Measurements from ENCODE around the gene GNA12. TPM values are rescaled to one million over a fixed set of nuclear protein-coding genes. Genes with fewer than 3 reads are reported as not detected.

Gene GNA12
- total RNA-seq, 1 donor from 2014 or later: 68.6 TPM

- no peaks in the 10 kb centered on the region for H3K9me3 Mint-ChIP-seq (ENCODE audit: low read depth)
- H3K27me3 Mint-ChIP-seq: no peaks in the 10 kb centered on the region
- no peak overlapping the region for H3K4me3 Mint-ChIP-seq (ENCODE audit: low read depth)
- no peak overlapping the region for H3K27ac Mint-ChIP-seq
- DNase-seq (ENCODE audit: low spot score, unreplicated experiment): no peak
- no peak for TF ChIP-seq CTCF (IDR thresholded peaks at IDR 0.05; ENCODE audit: unreplicated experiment)
- H3K36me3 Mint-ChIP-seq (ENCODE audit: insufficient read depth): no peaks in the 10 kb centered on the region
- peaks cover 4% of the 10 kb centered on the region for H3K4me1 Mint-ChIP-seq (ENCODE audit: low read depth)
Observed at GRCh38 chr7:2873146-2873545, 29.0 kb upstream of the GNA12 start.

GRCh38 chr7:2872296-2872874 lies 28.3 kb upstream of the GNA12 start:
- no peak overlapping the region for H3K27ac Mint-ChIP-seq
- no peak for DNase-seq (ENCODE audit: low spot score, unreplicated experiment)
- no peak overlapping the region for H3K4me3 Mint-ChIP-seq (ENCODE audit: low read depth)
- TF ChIP-seq CTCF (IDR thresholded peaks at IDR 0.05; ENCODE audit: unreplicated experiment): no peak
- peaks cover 4% of the 10 kb centered on the region for H3K4me1 Mint-ChIP-seq (ENCODE audit: low read depth)
- H3K27me3 Mint-ChIP-seq: no peaks in the 10 kb centered on the region
- H3K9me3 Mint-ChIP-seq (ENCODE audit: low read depth): no peaks in the 10 kb centered on the region
- H3K36me3 Mint-ChIP-seq (ENCODE audit: insufficient read depth): no peaks in the 10 kb centered on the region

- no peak for DNase-seq (ENCODE audit: low spot score, unreplicated experiment)
- no peak for TF ChIP-seq CTCF (IDR thresholded peaks at IDR 0.05; ENCODE audit: unreplicated experiment)
- Mint-ChIP-seq H3K27ac (no peak overlapping the region), H3K4me1 (ENCODE audit: low read depth) (peaks cover 3% of the 10 kb centered on the region), H3K36me3 (ENCODE audit: insufficient read depth) (no peaks in the 10 kb centered on the region), H3K27me3 (no peaks in the 10 kb centered on the region), H3K9me3 (ENCODE audit: low read depth) (no peaks in the 10 kb centered on the region), H3K4me3 (ENCODE audit: low read depth) (no peak overlapping the region)
Observed at GRCh38 chr7:2870471-2870931, 26.4 kb upstream of the GNA12 start.

GRCh38 chr7:2869981-2870380 lies 25.9 kb upstream of the GNA12 start:
- H3K9me3 Mint-ChIP-seq (ENCODE audit: low read depth): no peaks in the 10 kb centered on the region
- H3K27me3 Mint-ChIP-seq: no peaks in the 10 kb centered on the region
- TF ChIP-seq CTCF (IDR thresholded peaks at IDR 0.05; ENCODE audit: unreplicated experiment): no peak
- DNase-seq (ENCODE audit: low spot score, unreplicated experiment): no peak
- no peaks in the 10 kb centered on the region for H3K36me3 Mint-ChIP-seq (ENCODE audit: insufficient read depth)
- H3K27ac Mint-ChIP-seq: no peak overlapping the region
- H3K4me3 Mint-ChIP-seq (ENCODE audit: low read depth): no peak overlapping the region
- peaks cover 3% of the 10 kb centered on the region for H3K4me1 Mint-ChIP-seq (ENCODE audit: low read depth)

- H3K4me3 Mint-ChIP-seq (ENCODE audit: low read depth): no peak overlapping the region
- no peak for TF ChIP-seq CTCF (IDR thresholded peaks at IDR 0.05; ENCODE audit: unreplicated experiment)
- H3K9me3 Mint-ChIP-seq (ENCODE audit: low read depth): no peaks in the 10 kb centered on the region
- H3K36me3 Mint-ChIP-seq (ENCODE audit: insufficient read depth): no peaks in the 10 kb centered on the region
- no peak for DNase-seq (ENCODE audit: low spot score, unreplicated experiment)
- H3K27me3 Mint-ChIP-seq: no peaks in the 10 kb centered on the region
- peaks cover 10% of the 10 kb centered on the region for H3K4me1 Mint-ChIP-seq (ENCODE audit: low read depth)
- no peak overlapping the region for H3K27ac Mint-ChIP-seq
Observed at GRCh38 chr7:2866601-2867000, 22.5 kb upstream of the GNA12 start.

All from progenitor cell of endocrine pancreas (in vitro differentiated cells).